ENCODE results near the gene ARHGAP40. TPM values are rescaled to one million over a fixed set of nuclear protein-coding genes. Genes with fewer than 3 reads are reported as not detected.

ARHGAP40 gene
- total and polyA plus RNA-seq, 2 of the 13 experiments (the other 11 are each of a cell fraction or from before 2014, with no cell fraction given) = 0.75 to 2.1 TPM

GRCh38 chr20:38692436-38693411 is 91.1 kb downstream of the ARHGAP40 start (continued):
- TF ChIP-seq DBP (CRISPR knock-in tag; IDR thresholded peaks at IDR 0.05; ENCODE audit: not compliant biosample characterization) = no peak
- TF ChIP-seq ZNF749 (CRISPR knock-in tag; IDR thresholded peaks at IDR 0.05; ENCODE audit: borderline replicate concordance) = 0 out of 2 replicates have a peak, but pooled peaks have one; percentile 89
- TF ChIP-seq IRF2 (CRISPR knock-in tag; IDR thresholded peaks at IDR 0.05) = peak; percentile 80; the same call in 1 of the 2 replicates
- no peak for TF ChIP-seq SRSF9 (IDR thresholded peaks at IDR 0.05; ENCODE audit: borderline replicate concordance, insufficient read depth, low read depth, low read length, poor library complexity, severe bottlenecking)
- no peak for TF ChIP-seq FUBP1 (CRISPR knock-in tag; IDR thresholded peaks at IDR 0.05; ENCODE audit: borderline replicate concordance)
- TF ChIP-seq GMEB1 (CRISPR knock-in tag; IDR thresholded peaks at IDR 0.05; ENCODE audit: borderline replicate concordance) = no peak
- no peak for TF ChIP-seq TRIM22 (IDR thresholded peaks at IDR 0.05)
- TF ChIP-seq MED8 (CRISPR knock-in tag; IDR thresholded peaks at IDR 0.05; ENCODE audit: insufficient replicate concordance) = no peak
- TF ChIP-seq ZNF264 (CRISPR knock-in tag; IDR thresholded peaks at IDR 0.05) = no peak
- TF ChIP-seq SP1 (IDR thresholded peaks at IDR 0.05) = no peak
- no peak for TF ChIP-seq SP1 (CRISPR knock-in tag; IDR thresholded peaks at IDR 0.05)
- 0 out of 2 replicates have a peak, but pooled peaks have one; percentile 25 for TF ChIP-seq ZNF501 (CRISPR knock-in tag; IDR thresholded peaks at IDR 0.05)
- no peak for TF ChIP-seq FOXJ3 (CRISPR knock-in tag; IDR thresholded peaks at IDR 0.05; ENCODE audit: borderline replicate concordance)
- TF ChIP-seq NBN (conservative IDR thresholded peaks at IDR 0.05) = no peak
- TF ChIP-seq TBX3 (IDR thresholded peaks at IDR 0.05; ENCODE audit: borderline replicate concordance) = no peak
- TF ChIP-seq KMT2A (CRISPR knock-in tag; IDR thresholded peaks at IDR 0.05) = peak; percentile 39; the same call in 1 of the 2 replicates
- peak; percentile 90; the same call in 1 of the 2 replicates for TF ChIP-seq ZBED4 (CRISPR knock-in tag; IDR thresholded peaks at IDR 0.05; ENCODE audit: borderline replicate concordance)
